NCI-H1694 (cell line): ENCODE measurements around the gene SP2.
A peak's percentile ranks its signal among the peaks of the same experiment; 100 is the strongest.

ENCODE experiments used
- DNase-seq: peaks from one replicate; lab custom pipeline; 2025; lab: John Stamatoyannopoulos, UW

The SP2 gene

DNA sequence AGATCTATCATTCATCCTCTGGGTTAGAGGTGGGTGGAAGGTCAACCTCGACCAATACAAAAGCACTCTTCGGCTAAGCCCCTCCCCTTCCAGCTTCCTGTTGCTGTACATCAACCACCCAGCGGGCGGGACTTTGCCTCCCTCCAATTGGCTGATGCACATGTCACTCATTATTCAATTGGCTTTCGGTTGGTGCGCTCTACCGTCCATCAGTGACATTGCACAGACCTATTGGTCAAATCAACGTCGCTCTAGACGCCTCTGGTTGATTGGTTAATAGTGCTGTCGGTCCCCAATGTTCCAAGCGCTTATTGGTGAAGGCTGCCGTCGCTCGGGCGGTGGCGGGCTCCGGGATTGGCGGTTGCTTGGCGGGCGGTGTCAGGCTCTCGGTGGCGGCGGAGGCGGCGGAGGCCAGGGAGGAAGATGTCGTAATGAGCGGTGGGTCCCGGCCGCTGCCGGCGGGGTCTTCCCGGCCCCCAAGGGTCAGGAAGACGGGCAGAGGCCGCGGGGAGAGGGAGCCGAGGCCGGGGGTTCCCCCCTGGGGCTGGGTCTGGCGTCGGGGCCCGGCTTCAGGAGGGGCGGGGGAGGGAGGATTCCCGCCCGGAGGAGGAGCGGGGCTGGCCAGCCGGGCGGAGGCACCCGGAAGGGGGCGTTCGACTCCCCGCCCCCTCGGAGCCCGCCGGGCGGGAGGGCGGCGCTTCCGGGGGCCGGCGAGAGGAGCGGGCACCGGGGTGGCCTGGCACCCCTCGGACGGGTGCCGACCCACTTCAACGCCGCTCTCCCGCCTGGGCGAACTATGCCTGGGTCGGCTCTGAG is at the start of gene SP2:
Gene SP2 (plus strand): TSS at position 381 of the 816 bp plus-strand sequence. CDS start 51 bp downstream, at position 432.
- DNase-seq = peak; percentile 100

DNA sequence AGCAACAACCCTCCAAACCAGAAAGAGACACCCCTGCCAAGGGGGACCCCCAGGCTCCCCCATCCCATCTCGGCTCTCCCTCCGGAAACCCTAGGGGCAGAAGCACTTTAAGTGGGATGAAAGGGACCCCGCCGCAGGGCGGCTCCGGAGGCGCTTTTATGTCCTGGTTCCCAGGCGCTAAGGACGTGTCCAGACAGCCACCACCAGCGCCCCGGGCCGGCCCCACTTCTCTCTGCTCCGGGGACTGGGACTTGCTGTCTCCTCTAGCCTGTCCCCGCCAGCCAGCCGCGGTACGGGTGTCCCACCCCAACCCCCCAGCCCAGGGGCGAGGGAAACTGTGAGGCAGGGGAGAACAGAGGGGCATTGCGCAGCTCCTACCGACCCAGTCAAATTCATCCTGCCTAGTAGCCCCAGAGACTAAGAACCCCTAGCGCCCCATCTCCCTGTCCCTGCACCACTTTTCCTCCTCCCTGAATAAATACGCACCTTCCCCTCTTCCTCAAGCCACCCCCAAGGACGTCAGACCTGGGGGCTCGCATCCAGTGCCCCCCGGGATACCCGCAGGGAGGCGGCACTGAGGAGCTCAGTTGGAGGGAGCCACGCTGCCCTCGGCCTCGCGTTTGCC is 49.2 kb upstream of the SP2 start:
- DNase-seq = no peak

DNA sequence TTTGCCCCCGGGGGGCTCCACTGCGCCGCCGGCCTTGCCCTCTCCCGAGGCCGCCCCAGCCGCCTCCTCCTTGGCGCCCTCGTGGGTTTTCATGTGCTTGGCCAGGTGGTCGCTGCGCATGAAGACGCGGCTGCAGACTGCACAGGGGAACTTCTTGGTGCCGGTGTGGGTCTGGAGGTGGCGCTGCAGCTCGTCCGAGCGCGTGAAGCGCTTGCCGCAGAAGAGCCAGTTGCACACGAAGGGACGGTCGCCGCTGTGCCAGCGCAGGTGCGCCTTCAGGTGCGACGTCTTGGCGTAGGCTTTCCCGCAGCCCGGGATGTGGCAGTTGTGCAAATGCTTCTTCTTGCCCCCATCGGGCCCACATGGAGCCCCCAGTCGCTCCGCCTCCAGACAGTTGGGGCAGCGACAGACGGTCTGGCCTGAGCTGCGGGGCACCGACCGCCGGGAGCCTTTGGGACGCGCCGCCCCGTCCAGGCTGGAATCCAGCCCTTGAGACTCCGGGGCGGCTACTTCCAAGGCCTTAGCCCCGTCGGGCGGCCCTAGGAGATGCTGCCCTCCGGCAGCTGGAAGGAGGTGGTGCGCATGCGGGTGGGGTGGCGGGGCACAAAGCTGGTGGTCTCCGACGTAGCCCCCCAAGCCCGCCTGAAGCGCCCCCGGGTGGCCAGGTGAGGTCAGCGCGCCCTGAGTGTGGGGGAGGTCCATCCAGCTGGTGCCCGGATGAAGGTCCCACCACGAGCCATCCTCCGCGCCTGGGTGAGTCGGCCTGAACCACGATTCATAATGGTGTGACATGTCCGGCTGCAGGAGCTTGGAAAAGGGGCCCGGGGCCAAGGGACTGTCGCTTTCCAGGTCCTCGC is 48.5 kb upstream of the SP2 start:
- DNase-seq = no peak

DNA sequence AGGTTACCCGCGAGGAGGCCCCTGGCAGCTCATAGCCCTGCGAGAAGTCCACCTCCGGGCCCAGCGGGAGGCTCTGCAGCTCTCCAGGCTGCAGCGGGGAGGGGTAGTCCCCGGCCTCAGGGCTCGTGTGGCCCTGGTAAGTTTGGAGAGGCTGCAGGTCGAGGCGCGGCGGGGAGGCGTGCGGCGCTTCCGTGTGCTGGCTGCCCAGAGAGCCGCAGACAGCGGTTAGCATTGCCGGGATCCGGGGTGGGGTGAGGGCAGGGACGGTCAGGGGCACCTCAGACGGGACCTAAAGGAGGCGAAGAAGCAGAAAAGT is 47.9 kb upstream of the SP2 start:
- no peak for DNase-seq

DNA sequence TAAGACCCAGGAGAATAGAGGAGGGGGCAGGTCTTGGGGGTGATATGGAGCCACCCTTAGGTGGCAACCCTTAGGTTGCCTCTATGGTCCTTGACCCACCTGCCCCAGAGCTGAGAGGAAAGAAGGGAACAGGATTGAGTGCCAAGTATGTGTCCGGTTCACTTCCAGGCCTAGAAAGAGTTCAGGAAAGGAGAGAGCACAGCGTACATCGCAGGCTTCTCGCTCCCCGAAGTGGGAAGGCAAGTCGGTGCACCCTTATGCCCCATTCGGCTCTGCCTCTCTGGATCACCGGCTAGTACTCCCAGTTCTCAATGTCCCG is 45.7 kb upstream of the SP2 start:
- DNase-seq = no peak

DNA sequence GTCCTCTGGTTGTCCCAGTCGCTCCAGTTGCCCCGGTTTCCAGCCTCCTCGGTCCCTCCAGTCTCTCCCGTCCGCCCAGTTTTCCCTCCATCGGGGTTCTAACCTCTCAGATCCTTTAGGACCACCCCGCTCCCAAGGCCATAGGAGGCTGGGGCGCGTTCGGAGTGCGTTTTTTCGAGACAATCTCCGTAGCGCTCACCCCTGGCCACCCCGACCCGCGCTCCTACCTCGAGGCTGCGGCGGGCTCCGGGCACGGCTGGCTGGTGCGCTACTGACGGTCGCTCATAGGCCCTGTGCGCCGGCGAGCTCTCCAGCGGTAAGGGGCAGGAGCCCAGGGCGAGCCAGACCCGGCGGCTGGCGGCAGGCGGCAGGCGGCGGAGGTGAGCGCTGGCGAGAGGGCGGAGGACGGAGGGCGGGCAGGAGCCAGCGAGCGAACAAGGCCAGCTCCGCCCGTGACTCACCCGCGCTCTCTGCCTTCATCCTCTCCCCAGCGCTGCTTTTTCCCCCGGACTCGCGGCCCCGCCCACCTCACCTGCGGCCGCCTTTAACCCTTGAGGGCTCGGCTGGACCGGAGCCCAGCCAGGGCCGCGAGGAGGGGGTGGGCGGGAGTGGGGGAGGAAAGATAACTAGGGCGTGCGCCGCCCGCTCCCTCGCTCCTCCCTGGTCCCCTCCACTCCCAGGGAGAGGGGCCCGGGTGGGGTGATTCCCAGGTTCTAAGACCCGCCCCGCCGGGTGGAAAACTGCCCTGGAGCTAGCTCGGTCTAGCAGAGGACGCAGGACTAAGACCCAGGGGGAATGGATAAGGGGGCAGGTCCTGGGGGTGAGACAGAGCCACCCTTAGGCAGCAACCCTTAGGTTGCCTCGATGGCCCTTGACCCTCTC is 45.1 kb upstream of the SP2 start, which contains the start of gene SP6:
Gene SP6 (minus strand): TSS at position 472 of the 882 bp plus-strand sequence. CDS start 2,734 bp downstream, outside the sequence.
- DNase-seq = no peak

DNA sequence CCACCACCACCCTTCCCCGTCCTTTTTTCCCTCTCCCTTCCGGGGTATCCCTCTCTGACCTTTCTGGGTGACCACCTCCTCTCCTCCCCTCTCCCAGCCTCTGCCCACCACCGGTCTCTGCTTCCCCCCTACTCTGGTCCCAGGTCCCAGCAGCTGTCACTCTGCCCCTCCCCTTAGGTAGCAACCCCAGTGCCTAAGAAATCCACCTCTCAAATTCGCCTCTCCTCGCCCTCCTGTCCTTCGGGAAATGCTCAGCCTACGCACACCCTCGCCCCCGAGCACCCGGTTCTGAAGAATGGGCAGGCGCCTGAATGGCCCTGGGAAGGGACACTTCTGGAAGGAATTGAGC is 44.3 kb upstream of the SP2 start:
- no peak for DNase-seq

DNA sequence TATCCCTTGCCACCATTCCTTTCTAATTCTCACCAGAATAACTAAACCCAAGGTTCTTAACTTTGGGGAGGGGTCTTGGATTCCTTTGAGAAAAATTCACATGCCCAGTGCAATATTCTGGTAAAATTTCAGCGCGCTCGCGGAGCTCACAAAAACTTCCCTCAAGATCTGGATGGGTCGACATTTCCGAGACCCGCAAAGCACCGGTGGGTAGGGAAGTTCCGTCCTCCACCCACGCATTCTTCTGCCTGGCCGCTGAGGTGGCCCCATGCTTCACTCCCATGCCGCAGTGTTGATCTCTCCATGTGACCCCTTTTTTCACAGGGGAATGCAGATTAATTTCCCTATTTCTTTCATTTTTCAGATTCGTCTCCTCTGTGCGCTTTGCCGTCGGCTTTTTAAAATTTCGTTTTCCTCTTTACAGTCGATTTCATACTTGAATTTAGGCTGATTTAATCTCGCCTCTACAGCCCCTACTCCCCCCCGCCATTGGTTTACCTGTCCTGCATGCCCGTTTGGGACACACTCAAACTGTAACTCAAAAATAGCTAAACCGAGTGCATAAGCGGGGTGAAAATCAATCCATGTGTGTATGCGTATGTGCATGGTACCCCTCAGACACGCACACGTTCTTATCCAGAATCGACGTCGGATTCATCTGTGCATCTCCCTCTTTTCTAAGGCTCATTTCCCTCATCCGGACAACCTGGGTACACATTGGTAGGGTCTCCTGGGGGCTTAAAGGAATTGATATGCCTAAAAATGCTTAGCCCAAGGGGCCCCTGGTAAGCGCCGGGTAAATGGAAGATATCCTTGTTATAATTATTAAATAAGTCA is 43.7 kb upstream of the SP2 start:
- no peak for DNase-seq

DNA sequence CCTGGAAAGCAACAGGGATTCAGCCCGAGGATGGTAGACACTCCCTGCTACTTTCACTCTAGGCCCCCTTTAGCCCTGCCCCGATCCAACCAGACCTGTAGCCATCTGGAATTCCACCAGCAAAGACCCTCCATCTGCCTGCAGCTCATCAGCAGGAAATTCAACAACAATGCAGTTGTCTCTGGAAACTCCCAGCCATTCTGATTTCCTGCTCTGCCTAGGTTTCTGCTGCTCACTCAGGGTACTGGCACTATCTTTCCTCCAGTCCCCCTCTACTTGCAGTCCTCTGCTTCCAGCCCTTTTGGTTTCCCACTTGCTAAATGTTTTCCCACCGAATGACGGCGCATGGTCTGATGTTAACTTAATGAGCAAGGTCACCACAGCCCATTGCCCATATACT is 42.4 kb upstream of the SP2 start:
- DNase-seq = no peak

DNA sequence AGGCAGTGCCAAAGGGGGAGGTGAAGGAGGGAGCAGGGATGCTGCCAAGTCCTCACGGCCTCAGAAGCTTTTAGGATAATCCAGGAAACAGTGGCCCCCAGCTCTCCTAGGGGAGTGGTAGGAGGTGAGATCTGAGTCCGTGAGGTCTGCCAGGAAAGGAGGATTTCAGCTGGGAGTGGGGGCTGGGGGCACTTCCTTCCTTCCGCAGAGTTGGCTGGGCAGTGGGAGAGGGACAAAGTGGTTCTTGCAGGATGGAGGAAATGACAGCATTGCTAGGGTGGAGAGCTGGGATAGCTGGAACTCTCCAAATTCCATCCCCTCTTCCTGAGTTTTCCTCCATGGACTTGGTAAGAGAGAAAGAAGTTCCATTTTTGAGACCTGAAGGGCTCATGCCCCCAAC is 40.3 kb upstream of the SP2 start:
- DNase-seq = no peak

DNA sequence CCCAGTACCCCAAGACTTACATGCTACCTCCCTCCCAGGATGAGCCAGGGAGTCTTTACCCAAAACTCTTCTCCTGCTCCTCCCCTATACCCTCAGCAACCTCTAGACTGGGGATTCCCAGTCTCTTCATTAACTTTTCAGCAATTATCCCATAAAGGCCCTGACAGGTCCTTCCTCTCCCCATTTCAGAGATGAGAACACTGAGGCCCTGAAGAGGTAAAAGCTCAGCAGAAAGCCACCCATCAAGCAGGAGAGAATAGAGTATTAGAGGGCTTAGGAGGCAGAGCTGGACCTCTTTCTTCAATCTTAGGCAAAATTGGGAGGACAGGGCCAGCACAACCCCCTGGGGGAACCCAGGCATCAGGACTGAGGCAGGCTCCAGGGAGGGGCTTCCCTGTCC is 39.2 kb upstream of the SP2 start:
- no peak for DNase-seq

DNA sequence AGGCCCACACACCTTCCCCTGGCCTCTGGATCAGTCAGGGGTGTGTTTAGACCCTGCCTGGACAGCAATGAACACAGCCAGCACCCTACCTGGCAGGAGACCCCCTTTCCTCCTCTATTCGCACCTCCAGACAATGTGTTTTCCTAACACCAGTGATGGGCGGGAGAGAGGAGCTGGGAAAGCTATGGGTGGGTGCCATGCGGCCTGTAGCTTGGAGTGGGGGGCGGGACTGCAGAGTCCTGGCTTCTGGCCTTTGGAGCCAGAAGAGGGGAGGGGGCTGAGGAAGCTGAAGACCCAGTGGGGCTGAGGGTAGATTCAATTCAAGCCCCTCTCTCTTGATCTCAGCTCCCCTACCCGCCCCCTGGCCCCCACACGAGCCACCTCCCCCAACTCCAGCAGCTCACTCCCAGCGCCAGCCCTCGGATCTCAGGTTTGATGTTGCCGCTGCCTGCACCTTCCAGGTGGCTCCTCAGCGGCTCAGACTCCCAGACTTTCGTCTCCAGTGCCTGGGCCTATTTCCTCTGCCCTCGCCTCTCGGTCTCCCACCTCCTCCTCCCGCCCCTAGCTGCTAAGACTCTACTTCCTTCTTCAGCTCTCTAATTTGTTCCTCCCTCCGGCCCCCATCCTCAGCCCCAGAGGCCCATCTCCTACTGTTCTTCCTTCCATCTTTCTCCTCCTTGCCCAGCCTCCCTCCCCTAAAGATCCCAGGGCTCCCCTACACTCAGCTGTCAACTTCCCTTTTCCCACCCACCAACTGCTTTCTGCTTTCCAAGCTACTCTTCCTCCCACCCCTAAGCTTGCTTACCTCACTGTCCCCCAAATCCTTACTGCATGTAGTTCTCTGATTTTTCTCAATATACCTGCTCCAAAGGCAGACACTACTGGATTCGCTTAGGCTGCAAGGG is 38.2 kb upstream of the SP2 start:
- no peak for DNase-seq

DNA sequence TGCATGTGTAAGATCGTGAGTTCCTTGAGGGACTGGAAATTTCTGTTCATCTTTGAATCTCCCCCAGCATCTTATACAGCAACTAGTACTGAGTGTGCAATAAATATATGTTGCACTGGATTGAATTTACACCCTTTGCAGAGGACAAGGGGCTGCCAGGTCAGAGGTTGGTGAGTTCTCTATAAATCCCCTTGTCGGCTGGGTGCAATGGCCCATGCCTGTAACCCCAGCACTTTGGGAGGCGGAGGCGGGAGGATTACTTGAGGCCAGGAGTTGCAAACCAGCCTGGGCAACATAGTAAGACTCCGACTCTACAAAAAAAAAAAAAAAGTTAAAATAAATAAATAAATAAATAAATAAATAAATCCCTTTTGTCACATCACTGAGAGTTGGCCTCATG is 35.6 kb upstream of the SP2 start:
- DNase-seq = no peak

DNA sequence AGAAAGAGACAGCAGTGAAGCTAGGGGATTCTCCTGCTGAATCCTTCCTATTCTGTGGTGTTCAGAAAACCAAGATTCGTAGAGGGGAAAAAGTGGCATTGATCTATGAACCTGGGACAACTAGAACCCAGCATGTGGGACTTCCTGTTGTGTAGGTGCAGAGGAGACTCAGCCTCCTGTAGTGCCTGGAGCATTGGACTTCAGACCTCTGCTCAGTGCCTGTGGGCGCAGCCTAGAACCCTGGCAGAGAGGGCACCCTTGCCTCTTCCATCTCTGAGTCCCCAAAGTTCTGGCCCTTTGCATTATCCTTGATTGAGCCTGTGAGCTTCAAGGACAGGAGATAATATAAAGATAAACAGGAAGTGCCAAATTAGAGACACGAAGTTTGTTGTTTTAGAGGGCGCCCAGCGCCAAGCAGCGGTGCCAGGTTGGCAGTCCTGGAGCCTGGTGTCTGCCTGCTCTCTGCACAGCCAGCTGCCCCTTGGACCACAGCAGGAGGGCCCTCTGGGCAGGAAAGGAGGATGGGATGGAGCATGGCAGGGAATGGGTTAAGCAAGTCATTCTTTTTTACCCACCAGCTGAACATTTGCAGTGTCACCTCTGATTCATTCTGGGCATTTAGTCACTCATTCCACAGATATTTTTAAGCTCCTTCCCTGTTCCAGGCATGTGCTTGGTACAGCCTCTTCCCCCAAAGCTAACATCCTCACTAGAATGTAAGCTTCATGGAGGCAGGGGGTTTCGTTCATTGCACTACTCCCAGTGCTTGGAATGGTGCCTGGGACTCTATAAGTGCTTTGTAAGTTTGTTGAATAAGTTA is 33.2 kb upstream of the SP2 start:
- DNase-seq = no peak

DNA sequence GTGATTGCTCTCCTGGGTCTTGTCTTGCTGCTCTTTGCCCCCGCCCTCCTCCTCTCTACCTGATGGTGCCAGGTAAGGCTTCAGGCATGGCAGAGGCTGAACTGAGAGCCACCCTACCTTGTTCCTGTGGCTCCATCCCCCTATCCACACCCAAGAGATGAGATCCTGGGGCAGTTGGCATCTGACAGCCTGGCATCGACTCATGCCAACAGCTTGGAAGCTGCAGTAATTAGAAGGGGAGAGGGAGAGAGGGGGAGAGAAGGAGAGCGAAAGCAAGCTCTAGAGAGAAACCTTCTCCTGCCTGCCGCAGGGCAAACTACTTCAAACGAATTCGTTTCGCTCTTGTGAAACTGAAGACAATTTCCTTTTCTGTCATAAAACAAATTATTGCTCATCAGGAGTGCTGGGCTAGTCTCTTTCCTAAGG is 31.2 kb upstream of the SP2 start:
- DNase-seq = peak; percentile 66

DNA sequence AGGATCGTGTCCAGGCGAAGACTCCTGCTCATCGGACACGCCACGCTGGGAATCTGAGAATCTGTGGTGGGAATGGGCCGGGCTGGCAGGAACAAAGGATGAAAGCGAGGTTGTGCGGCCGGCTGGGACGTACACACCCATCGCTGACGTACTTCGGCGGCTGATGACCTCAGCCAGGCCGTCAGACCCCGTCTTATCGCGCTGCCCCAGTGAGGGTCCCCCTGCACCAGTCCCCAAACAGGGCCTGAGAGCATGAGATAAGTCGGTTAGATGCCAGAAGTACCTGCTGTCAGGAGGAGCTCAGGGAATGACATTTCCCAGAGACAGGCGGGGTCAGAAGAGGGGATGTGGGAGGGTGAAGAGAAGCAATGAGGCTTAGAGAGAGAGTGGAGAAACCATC is 29.1 kb upstream of the SP2 start:
- DNase-seq = no peak

DNA sequence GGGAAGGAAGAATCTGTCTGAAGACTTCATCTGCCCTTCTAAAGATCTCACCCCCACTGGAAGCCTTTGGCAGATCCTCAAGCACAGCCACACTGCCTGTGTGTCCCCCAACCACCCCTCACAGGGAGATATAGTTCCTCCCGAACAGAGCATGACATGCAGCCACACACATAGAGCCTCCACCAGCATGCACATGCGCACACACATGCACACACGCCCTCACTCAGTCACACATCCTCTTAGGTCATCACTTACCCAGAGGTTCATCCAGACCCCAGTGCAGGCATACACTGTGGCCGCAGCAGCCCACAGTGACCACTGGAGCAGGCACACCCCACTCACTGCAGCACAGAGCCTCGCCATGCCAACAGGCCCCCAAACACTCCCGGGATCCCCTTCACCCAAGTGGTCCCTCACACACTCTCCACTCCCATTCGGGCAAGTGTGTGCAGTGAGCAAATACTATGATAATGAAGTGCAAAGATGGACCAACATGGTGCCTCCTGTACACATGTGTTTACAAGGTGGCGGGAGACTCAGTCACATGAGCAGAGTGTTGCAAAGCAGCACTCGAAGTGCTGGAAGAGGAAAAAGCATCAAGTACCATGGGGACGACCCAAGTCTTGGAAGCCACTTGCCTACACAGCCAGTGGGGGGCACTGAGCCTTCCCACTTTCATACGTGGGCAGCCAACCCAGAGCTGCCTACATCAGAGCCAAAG is 28.1 kb upstream of the SP2 start:
- DNase-seq = no peak

DNA sequence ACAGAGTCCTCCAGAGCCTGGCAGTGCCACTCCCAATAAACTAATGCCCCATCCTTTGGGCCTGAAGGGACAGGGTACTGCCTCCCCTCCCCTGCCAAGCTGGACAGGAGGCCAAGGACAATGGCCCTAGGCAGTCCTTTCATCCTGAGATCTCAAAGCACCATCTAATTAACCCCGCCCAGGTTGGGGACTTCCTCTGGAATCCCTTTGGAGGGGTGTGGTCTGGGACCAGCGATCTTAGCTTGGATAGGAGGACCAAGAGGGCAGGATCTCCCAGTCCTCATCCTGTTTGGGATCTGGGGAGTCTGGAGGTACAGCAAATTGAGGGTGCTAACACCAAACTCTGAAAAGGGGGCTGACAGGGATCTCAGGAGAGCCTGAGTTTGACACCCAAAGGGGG is 26.9 kb upstream of the SP2 start:
- no peak for DNase-seq

DNA sequence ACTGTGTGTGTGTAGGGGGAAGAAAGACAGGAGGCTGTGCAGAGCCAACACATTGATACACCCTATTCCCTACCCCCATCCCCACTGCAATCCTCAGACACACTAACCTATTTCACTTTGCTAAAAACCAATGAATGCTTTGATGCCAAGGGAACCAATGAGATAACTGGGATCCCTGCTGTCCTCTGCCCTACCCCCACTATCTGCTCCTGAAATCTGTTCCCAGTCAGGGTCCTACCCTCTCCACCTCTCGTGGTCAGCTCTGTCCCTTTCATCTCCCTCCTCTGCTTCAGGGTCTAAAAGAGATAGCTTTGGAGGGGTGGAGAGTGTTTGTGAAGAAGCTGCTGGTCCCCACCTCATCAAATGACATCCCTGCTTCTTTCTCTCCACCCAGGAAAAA is 26.0 kb upstream of the SP2 start:
- no peak for DNase-seq
